ENCODE data around the gene NUDT13. TPM values are rescaled to one million over a fixed set of nuclear protein-coding genes. Genes with fewer than 3 reads are reported as not detected.

Gene NUDT13
- total RNA-seq, 1 donor from 2014 or later = 3.6 TPM

DNA sequence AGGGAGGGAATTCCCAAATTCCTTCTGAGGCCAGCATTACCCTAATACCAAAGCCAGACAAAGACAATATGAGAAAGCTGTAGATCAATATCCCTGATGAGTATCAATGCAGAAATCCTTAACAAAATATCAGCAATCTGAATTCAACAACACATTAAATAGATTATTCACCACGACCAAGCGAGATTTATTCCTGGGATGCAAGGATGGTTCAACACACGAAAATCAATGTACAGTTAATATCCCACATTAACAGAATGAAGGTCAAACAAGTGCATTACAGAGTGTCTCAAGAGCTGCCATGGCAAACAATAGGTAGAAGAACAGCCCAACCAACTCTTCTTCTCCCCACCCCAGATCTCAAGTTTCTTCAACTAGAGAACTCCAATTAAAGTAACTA lies 51.4 kb downstream of the NUDT13 start:
- TF ChIP-seq, protein P1, sequence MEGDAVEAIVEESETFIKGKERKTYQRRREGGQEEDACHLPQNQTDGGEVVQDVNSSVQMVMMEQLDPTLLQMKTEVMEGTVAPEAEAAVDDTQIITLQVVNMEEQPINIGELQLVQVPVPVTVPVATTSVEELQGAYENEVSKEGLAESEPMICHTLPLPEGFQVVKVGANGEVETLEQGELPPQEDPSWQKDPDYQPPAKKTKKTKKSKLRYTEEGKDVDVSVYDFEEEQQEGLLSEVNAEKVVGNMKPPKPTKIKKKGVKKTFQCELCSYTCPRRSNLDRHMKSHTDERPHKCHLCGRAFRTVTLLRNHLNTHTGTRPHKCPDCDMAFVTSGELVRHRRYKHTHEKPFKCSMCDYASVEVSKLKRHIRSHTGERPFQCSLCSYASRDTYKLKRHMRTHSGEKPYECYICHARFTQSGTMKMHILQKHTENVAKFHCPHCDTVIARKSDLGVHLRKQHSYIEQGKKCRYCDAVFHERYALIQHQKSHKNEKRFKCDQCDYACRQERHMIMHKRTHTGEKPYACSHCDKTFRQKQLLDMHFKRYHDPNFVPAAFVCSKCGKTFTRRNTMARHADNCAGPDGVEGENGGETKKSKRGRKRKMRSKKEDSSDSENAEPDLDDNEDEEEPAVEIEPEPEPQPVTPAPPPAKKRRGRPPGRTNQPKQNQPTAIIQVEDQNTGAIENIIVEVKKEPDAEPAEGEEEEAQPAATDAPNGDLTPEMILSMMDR (conservative IDR thresholded peaks at IDR 0.05; ENCODE audit: low read depth, low read length) = no peak
- H3K4me3 ChIP-seq (ENCODE audit: low read depth, low read length) = no peak overlapping the region
- no peak for DNase-seq (ENCODE audit: low read depth)

DNA sequence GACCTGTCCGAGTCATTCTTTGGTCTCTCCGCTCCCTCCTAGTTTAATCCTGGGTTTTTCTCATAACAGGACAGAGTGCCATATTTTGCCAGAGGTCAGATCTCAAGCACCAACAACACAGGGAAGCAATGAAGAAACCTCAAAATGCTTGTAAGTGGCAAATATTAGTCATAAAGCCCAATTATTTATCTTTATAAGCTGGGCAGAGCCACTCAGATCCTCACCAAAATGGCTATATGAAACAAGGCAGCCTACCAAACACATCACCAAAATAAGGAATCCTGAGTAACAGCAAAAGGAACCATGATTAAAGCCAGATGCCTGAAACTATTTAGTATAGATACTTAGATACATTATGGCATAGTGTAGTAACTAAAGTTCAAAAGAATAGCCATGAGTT lies 52.8 kb downstream of the NUDT13 start:
- TF ChIP-seq, protein P1 (conservative IDR thresholded peaks at IDR 0.05; ENCODE audit: low read depth, low read length) = no peak
- no peak for DNase-seq (ENCODE audit: low read depth)
- H3K4me3 ChIP-seq (ENCODE audit: low read depth, low read length) = no peak overlapping the region

DNA sequence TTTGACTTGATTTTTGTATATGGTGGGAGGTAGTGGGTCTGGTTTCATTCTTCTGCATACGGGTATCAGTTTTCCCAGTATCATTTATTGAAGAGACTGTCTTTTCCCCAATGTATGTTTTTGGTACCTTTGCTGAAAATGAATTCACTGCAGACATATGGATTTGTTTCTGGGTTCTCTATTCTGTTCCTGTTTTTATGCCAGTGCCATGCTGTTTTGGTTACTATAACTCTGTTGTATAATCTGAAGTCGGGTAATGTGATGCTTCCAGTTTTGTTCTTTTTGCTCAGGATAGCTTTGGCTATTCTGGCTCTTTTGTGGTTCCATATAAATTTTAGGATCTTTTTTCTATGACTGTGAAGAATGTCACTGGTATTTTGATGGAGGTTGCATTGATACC lies 56.7 kb downstream of the NUDT13 start:
- H3K4me3 ChIP-seq (ENCODE audit: low read depth, low read length) = peak overlapping the region; percentile 83
- TF ChIP-seq, protein P1 (conservative IDR thresholded peaks at IDR 0.05; ENCODE audit: low read depth, low read length) = no peak
- no peak for DNase-seq (ENCODE audit: low read depth)

DNA sequence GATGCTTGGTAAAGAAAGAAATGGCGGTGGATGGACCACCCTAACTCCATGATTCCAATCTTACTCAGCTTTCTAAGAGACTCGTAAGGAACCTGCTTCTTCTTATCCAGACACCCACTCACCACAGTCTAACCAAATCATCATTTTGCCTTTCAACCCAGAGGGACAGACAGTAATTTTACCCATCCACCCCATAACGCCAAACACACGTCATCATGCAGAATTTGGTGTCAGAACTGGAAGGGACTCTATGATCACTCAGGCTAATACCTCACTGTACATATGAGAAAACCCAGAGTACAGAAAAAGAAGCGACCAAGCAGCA lies 57.2 kb downstream of the NUDT13 start:
- H3K4me3 ChIP-seq (ENCODE audit: low read depth, low read length) = peak overlapping the region; percentile 83
- TF ChIP-seq, protein P1 (conservative IDR thresholded peaks at IDR 0.05; ENCODE audit: low read depth, low read length) = no peak
- peak; percentile 0 for DNase-seq (ENCODE audit: low read depth)

DNA sequence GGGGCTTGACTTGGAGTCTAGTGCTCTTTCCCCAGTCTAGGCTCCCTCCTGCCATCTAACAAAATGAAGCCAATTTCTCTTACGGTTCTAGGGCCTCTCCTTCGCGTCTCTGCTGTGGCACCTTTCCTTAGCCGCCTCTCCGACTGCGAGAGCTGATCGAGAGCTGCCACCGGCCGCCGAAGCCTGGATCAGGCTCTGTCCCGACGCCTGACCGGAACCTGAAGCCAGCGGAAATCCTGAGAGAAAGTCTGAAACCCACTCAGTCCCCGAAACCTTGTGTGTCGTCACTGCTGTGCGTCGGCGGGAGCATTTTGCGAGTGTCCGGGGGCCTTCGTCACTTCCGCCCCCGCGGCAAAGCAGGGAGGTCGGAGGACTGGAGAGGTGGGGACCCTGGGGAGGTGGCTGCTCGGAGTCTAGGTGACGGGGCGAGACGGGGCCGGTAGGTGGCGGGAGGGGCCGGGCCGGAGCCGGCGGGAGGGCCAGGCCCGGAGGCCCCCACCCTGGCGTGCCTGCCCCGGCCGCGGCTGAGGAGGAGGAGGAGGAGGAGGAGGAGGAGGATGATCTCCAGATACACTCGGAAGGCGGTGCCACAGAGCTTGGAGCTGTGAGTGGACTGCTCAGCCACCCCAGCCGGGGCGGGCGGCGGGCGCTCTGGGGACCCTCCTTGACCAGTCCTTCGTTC lies 57.7 kb downstream of the NUDT13 start, which contains the start of the genes ECD and FAM149B1:
ECD (minus strand) TSS at position 226 of the 682 bp plus-strand sequence. CDS start 4,071 bp downstream, outside the sequence.
FAM149B1 (plus strand) TSS at position 337 of the 682 bp plus-strand sequence; CDS start at position 558, 221 bp downstream.
- H3K4me3 ChIP-seq (ENCODE audit: low read depth, low read length) = peak within 1 kb of the TSS; percentile 83
- TF ChIP-seq, protein P1 (conservative IDR thresholded peaks at IDR 0.05; ENCODE audit: low read depth, low read length) = peak; percentile 7
- DNase-seq (ENCODE audit: low read depth) = peak; percentile 51

DNA sequence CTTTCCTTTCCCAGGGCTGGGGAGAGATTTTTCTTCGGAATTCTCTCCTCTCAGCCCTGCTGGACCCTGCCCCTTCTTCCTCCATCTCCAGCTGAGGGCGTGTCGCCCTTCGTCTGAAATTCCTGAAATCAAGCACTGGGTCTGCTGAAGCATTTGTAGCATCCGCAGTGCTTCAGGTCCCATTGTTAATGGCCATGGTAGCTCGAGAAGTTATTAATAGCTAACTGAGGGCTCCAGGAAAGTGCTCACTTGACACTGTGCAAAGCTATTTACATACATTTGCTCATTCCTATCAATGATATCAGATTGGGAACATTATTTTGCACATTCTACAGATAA lies 58.2 kb downstream of the NUDT13 start:
- DNase-seq (ENCODE audit: low read depth) = no peak
- peak overlapping the region; percentile 83 for H3K4me3 ChIP-seq (ENCODE audit: low read depth, low read length)
- TF ChIP-seq, protein P1 (conservative IDR thresholded peaks at IDR 0.05; ENCODE audit: low read depth, low read length) = no peak

DNA sequence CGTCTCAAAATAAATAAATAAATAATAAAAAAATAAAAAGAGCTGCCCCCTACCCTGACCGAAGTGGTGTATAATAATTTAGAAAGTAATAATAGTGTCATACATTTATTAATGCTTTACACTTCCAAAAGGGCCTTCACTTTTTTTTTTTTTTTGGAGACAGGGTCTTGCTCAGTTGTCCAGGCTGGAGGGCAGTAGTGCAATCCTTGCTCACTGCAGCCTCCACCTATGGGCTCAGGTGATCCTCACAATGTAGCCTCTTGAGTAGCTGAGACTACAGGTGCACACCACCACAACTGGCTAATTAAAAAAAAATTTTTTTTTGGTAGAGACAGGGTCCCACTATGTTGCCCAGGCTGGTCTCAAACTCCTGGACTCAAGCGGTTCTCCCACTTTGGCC lies 59.1 kb downstream of the NUDT13 start:
- TF ChIP-seq, protein P1 (conservative IDR thresholded peaks at IDR 0.05; ENCODE audit: low read depth, low read length) = no peak
- no peak for DNase-seq (ENCODE audit: low read depth)
- no peak overlapping the region for H3K4me3 ChIP-seq (ENCODE audit: low read depth, low read length)

All from epithelial cell of proximal tubule (primary cell).